Activated CD4-positive, alpha-beta T cell treated with anti-CD3 and anti-CD28 coated beads for 36 hours (primary cell): ENCODE results near the gene RAB9B. TPM values are rescaled to one million over a fixed set of nuclear protein-coding genes. Genes with fewer than 3 reads are reported as not detected.

Source experiments
- total RNA-seq, 2 experiments: library from RNA; stranded (reverse); gene quantifications; one replicate each; pipeline ENCODE4 v1.2.3, GENCODE V29; 2021

RAB9B gene
- total RNA-seq, 2 experiments from 2014 or later: 0.37 to 0.48 TPM

Other genes with a start within 250 kb of the RAB9B start
- gene TCEAL4, start 246.7 kb downstream of the RAB9B start, total RNA-seq: 10 to 100 TPM; 17.1 to 18.5 TPM
- gene TCEAL3, start 224.3 kb downstream of the RAB9B start, total RNA-seq: 1 to 10 TPM; 5.1 to 7.3 TPM
- gene TCEAL1, start 203.3 kb downstream of the RAB9B start, total RNA-seq: 1 to 10 TPM; 5.9 to 8.7 TPM
- gene MORF4L2, start 145.6 kb downstream of the RAB9B start, total RNA-seq: 100 to 1,000 TPM; 239 to 257 TPM
- under 1 TPM; 0.25 to 0.79 TPM for gene TMEM31, start 121.3 kb downstream of the RAB9B start, total RNA-seq
- gene PLP1, start 55.4 kb downstream of the RAB9B start, total RNA-seq: not detected
- 1 to 10 TPM; 4.1 to 7.3 TPM for gene TMSB15B, start 130.4 kb upstream of the RAB9B start, total RNA-seq
- not detected for gene H2BW1, start 181.5 kb upstream of the RAB9B start, total RNA-seq
- gene H2BW2, start 207.7 kb upstream of the RAB9B start, total RNA-seq: not detected
- 1 to 10 TPM; 2.3 to 3.3 TPM for gene TMSB15C, start 244.0 kb upstream of the RAB9B start, total RNA-seq